ENCODE results near the gene EFNA1.

EFNA1 gene

GRCh38 chr1:155174324-155175280, 46.9 kb downstream of the EFNA1 start:
- DNase-seq (ENCODE audit: low read depth) = no peak

- no peak for DNase-seq (ENCODE audit: low read depth)
These were observed 47.7 kb downstream of the EFNA1 start for GRCh38 chr1:155175281-155175926.

- DNase-seq (ENCODE audit: low read depth) = no peak
These were observed 48.3 kb downstream of the EFNA1 start for GRCh38 chr1:155175927-155176371.

- peak; percentile 77 for DNase-seq (ENCODE audit: low read depth)
These were observed 48.9 kb downstream of the EFNA1 start for GRCh38 chr1:155176544-155177071.

- DNase-seq (ENCODE audit: low read depth) = no peak
These were observed 49.7 kb downstream of the EFNA1 start for GRCh38 chr1:155177192-155177917.

GRCh38 chr1:155177918-155178281, 50.2 kb downstream of the EFNA1 start:
- DNase-seq (ENCODE audit: low read depth) = no peak

GRCh38 chr1:155178441-155179111, 50.9 kb downstream of the EFNA1 start:
- DNase-seq (ENCODE audit: low read depth) = no peak

- DNase-seq (ENCODE audit: low read depth) = no peak
These were observed 51.7 kb downstream of the EFNA1 start for GRCh38 chr1:155179112-155180031.

- no peak for DNase-seq (ENCODE audit: low read depth)
These were observed 53.8 kb downstream of the EFNA1 start for GRCh38 chr1:155181371-155182051.

- no peak for DNase-seq (ENCODE audit: low read depth)
These were observed 54.4 kb downstream of the EFNA1 start for GRCh38 chr1:155182052-155182550.

GRCh38 chr1:155183775-155184221, 56.1 kb downstream of the EFNA1 start:
- DNase-seq (ENCODE audit: low read depth) = no peak

- no peak for DNase-seq (ENCODE audit: low read depth)
These were observed 56.7 kb downstream of the EFNA1 start for GRCh38 chr1:155184351-155184811.

All from activated T-cell treated with anti-CD3 and anti-CD28 coated beads for 24 hours (primary cell).